ENCODE data around the gene JCHAIN. TPM values are rescaled to one million over a fixed set of nuclear protein-coding genes. Genes with fewer than 3 reads are reported as not detected.

The JCHAIN gene
- total and polyA plus RNA-seq, 7 donors = 1.4 to 206 (median 45.4) TPM; not detected in 1

- H3K4me3 ChIP-seq = no peak overlapping the region
- TF ChIP-seq CTCF (IDR thresholded peaks at IDR 0.05) (no peak), EP300 (IDR thresholded peaks at IDR 0.05) (no peak), POLR2A (IDR thresholded peaks at IDR 0.05) (no peak), POLR2AphosphoS5 (IDR thresholded peaks at IDR 0.05) (no peak)
- no peaks in the 10 kb centered on the region for H3K9me3 ChIP-seq
- H3K27me3 ChIP-seq = no peaks in the 10 kb centered on the region
- DNase-seq = no peak
- no peaks in the 10 kb centered on the region for H3K4me1 ChIP-seq
- no peak overlapping the region for H3K27ac ChIP-seq
- H3K36me3 ChIP-seq = no peaks in the 10 kb centered on the region
- intact Hi-C loops (cut with DNase I) = no loop called here
- 79 to 88% methylated on average over 4 of the region's 4 CpGs for WGBS, 2 donors
Observed at GRCh38 chr4:70660106-70660505, 6.2 kb downstream of the JCHAIN start.

DNA sequence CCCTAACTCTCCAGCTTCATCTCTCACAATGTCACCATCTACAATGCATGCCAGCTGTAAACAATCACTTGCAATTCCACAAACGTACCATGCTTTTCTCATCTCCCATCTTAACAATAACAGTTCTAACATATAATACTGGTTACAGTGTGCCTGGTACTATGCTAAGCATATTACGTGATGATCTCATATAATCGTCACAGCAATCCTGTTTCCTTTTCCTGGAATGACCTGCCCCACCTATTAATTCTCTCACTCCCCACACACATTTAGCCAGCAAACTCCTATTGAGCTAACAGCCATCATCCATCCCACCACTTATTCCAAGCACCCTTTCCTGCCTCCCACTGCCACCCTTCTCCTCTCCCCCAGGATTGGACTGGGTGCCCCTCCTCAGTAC lies 7.9 kb downstream of the JCHAIN start:
- no peak overlapping the region for H3K4me3 ChIP-seq
- no peak for DNase-seq
- no peaks in the 10 kb centered on the region for H3K4me1 ChIP-seq
- no peak overlapping the region for H3K27ac ChIP-seq
- H3K36me3 ChIP-seq = no peaks in the 10 kb centered on the region
- TF ChIP-seq CTCF (IDR thresholded peaks at IDR 0.05) (no peak), POLR2A (IDR thresholded peaks at IDR 0.05) (no peak), POLR2AphosphoS5 (IDR thresholded peaks at IDR 0.05) (no peak), EP300 (IDR thresholded peaks at IDR 0.05) (no peak)
- H3K9me3 ChIP-seq = no peaks in the 10 kb centered on the region
- WGBS, 2 donors = 26 to 53% methylated on average over 3 of the region's 3 CpGs
- H3K27me3 ChIP-seq = no peaks in the 10 kb centered on the region
- intact Hi-C loops (cut with DNase I) = loop anchor here (10.0 kb wide), 1 partner anchor 1056 kb away; no protein-coding TSS in a partner anchor

GRCh38 chr4:70657326-70657725 lies 9.0 kb downstream of the JCHAIN start:
- Histone ChIP-seq H3K4me1 (no peaks in the 10 kb centered on the region), H3K4me3 (no peak overlapping the region), H3K9me3 (no peaks in the 10 kb centered on the region), H3K27me3 (no peaks in the 10 kb centered on the region), H3K27ac (no peak overlapping the region), H3K36me3 (no peaks in the 10 kb centered on the region)
- intact Hi-C loops (cut with DNase I) = loop anchor here (10.0 kb wide), 1 partner anchor 1057 kb away; no protein-coding TSS in a partner anchor
- TF ChIP-seq CTCF (IDR thresholded peaks at IDR 0.05) (no peak), POLR2A (IDR thresholded peaks at IDR 0.05) (no peak), POLR2AphosphoS5 (IDR thresholded peaks at IDR 0.05) (no peak), EP300 (IDR thresholded peaks at IDR 0.05) (no peak)
- no peak for DNase-seq
- 85 to 89% methylated on average over 5 of the region's 5 CpGs for WGBS, 2 donors

DNA sequence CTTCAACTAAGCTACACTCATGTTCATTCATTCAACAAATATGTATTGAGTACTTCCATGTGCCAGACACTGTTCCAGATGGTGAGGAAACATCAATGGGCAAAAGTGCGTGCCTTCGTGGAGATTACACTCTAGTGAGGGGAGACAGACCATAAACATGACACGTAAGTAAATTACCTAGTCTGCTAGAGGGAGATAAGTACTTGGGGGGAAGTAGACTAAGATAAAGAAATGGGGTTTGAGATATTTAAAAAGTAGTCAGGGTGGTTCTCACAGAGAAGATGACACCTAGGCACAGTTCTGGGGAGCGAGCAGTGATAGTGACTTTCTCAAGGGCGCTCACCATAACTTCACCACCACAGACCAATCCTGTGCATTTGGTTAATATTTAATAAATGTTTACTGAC lies 11.7 kb downstream of the JCHAIN start:
- H3K36me3 ChIP-seq = no peaks in the 10 kb centered on the region
- intact Hi-C loops (cut with DNase I) = loop anchor here (5.0 to 10.0 kb wide), 3 partner anchors 33 to 1060 kb away; partner anchors contain the start of gene UTP3
- WGBS, 2 donors = 38 to 85% methylated on average over 5 of the region's 5 CpGs
- DNase-seq = no peak
- no peaks in the 10 kb centered on the region for H3K27me3 ChIP-seq
- no peak overlapping the region for H3K27ac ChIP-seq
- TF ChIP-seq POLR2A (IDR thresholded peaks at IDR 0.05) (no peak), EP300 (IDR thresholded peaks at IDR 0.05) (no peak), CTCF (IDR thresholded peaks at IDR 0.05) (no peak), POLR2AphosphoS5 (IDR thresholded peaks at IDR 0.05) (no peak)
- no peak overlapping the region for H3K4me3 ChIP-seq
- H3K4me1 ChIP-seq = peaks cover 0 to 4% (median 0%) of the 10 kb centered on the region in 4 donors
- no peaks in the 10 kb centered on the region for H3K9me3 ChIP-seq

Data from sigmoid colon (tissue), 7 donors.